ENCODE measurements around the gene NUAK2.

The NUAK2 gene

GRCh38 chr1:205343431-205344065, 22.0 kb upstream of the NUAK2 start:
- Histone ChIP-seq H3K36me3 (ENCODE audit: low read length) (no peaks in the 10 kb centered on the region), H3K4me3 (ENCODE audit: insufficient read depth, low read length, poor library complexity, severe bottlenecking) (no peak overlapping the region), H3F3A (ENCODE audit: insufficient read depth) (no peaks in the 10 kb centered on the region), H4K20me1 (ENCODE audit: low read depth, low read length) (no peaks in the 10 kb centered on the region), H3K9me2 (replicated peaks; ENCODE audit: insufficient read depth, low read length) (no peaks in the 10 kb centered on the region), H3K4me2 (ENCODE audit: low read depth, low read length, poor library complexity, severe bottlenecking) (no peak overlapping the region), H3K27ac (ENCODE audit: low read depth, low read length) (no peak overlapping the region), H2AFZ (ENCODE audit: low read depth, low read length, severe bottlenecking) (no peak overlapping the region), H3K27me3 (ENCODE audit: low read length) (no peaks in the 10 kb centered on the region), H3K79me2 (ENCODE audit: insufficient read depth, low read length) (no peaks in the 10 kb centered on the region), H3K9ac (ENCODE audit: low read length) (no peak overlapping the region), H3K9me3 (ENCODE audit: insufficient read depth, low read length) (no peaks in the 10 kb centered on the region)
- TF ChIP-seq EZH2phosphoT487 (conservative IDR thresholded peaks at IDR 0.05; ENCODE audit: low read length): no peak
- TF ChIP-seq, protein P1, sequence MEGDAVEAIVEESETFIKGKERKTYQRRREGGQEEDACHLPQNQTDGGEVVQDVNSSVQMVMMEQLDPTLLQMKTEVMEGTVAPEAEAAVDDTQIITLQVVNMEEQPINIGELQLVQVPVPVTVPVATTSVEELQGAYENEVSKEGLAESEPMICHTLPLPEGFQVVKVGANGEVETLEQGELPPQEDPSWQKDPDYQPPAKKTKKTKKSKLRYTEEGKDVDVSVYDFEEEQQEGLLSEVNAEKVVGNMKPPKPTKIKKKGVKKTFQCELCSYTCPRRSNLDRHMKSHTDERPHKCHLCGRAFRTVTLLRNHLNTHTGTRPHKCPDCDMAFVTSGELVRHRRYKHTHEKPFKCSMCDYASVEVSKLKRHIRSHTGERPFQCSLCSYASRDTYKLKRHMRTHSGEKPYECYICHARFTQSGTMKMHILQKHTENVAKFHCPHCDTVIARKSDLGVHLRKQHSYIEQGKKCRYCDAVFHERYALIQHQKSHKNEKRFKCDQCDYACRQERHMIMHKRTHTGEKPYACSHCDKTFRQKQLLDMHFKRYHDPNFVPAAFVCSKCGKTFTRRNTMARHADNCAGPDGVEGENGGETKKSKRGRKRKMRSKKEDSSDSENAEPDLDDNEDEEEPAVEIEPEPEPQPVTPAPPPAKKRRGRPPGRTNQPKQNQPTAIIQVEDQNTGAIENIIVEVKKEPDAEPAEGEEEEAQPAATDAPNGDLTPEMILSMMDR (IDR thresholded peaks at IDR 0.05; ENCODE audit: insufficient read depth, low read length, poor library complexity, severe bottlenecking): no peak

DNA sequence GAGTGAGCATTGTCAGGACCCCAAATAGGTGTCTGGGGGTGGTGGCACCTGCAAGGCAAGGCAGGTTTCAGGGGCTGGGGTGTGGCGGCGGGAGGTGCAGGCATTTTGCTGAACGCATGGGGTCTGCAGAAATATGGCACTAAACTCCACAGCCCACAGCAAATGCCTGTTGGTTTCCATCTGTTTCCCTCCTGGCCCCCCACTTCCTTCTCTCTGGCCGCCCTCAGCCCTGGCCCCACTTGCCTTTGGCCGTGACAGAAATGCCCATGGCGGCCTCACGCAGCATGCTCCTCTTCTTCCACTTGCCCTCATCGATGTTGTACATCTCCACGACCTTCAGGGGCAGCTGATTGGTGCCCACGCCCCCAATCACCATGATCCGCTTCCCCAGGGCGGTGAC, 21.4 kb upstream of the NUAK2 start:
- Histone ChIP-seq H3K79me2 (ENCODE audit: insufficient read depth, low read length) (no peaks in the 10 kb centered on the region), H3F3A (ENCODE audit: insufficient read depth) (no peaks in the 10 kb centered on the region), H4K20me1 (ENCODE audit: low read depth, low read length) (no peaks in the 10 kb centered on the region), H3K4me2 (ENCODE audit: low read depth, low read length, poor library complexity, severe bottlenecking) (no peak overlapping the region), H3K9me3 (ENCODE audit: insufficient read depth, low read length) (no peaks in the 10 kb centered on the region), H3K9me2 (replicated peaks; ENCODE audit: insufficient read depth, low read length) (no peaks in the 10 kb centered on the region), H3K27me3 (ENCODE audit: low read length) (no peaks in the 10 kb centered on the region), H3K4me3 (ENCODE audit: insufficient read depth, low read length, poor library complexity, severe bottlenecking) (no peak overlapping the region), H2AFZ (ENCODE audit: low read depth, low read length, severe bottlenecking) (no peak overlapping the region), H3K36me3 (ENCODE audit: low read length) (no peaks in the 10 kb centered on the region), H3K27ac (ENCODE audit: low read depth, low read length) (no peak overlapping the region), H3K9ac (ENCODE audit: low read length) (no peak overlapping the region)
- TF ChIP-seq EZH2phosphoT487 (conservative IDR thresholded peaks at IDR 0.05; ENCODE audit: low read length): no peak

DNA sequence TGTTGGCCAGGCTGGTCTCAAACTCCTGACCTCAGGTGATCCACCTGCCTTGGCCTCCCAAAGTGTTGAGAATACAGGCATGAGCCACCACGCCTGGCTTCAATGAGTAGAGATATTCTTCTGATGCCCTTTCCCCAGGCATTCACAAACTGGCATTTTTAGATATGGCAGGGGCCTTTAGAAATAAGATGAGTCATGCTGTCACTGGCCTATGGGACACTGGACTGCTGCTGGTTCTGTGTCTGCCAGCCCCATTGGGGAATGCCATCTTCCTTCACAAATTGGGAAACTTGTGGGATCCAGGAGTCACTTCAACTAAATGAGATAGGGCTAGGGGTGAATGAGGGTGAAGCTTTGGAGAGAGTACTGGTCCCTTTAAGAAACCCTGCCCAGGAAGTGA, 19.1 kb upstream of the NUAK2 start:
- H3F3A ChIP-seq (ENCODE audit: insufficient read depth): no peaks in the 10 kb centered on the region
- no peak overlapping the region for H3K4me2 ChIP-seq (ENCODE audit: low read depth, low read length, poor library complexity, severe bottlenecking)
- H3K27ac ChIP-seq (ENCODE audit: low read depth, low read length): no peak overlapping the region
- H3K9me3 ChIP-seq (ENCODE audit: insufficient read depth, low read length): no peaks in the 10 kb centered on the region
- H3K79me2 ChIP-seq (ENCODE audit: insufficient read depth, low read length): no peaks in the 10 kb centered on the region
- H4K20me1 ChIP-seq (ENCODE audit: low read depth, low read length): no peaks in the 10 kb centered on the region
- H3K9me2 ChIP-seq (replicated peaks; ENCODE audit: insufficient read depth, low read length): no peaks in the 10 kb centered on the region
- no peaks in the 10 kb centered on the region for H3K27me3 ChIP-seq (ENCODE audit: low read length)
- no peak overlapping the region for H3K9ac ChIP-seq (ENCODE audit: low read length)
- no peak overlapping the region for H3K4me3 ChIP-seq (ENCODE audit: insufficient read depth, low read length, poor library complexity, severe bottlenecking)
- H2AFZ ChIP-seq (ENCODE audit: low read depth, low read length, severe bottlenecking): no peak overlapping the region
- TF ChIP-seq, protein P1 (IDR thresholded peaks at IDR 0.05; ENCODE audit: insufficient read depth, low read length, poor library complexity, severe bottlenecking): no peak
- TF ChIP-seq EZH2phosphoT487 (conservative IDR thresholded peaks at IDR 0.05; ENCODE audit: low read length): no peak
- H3K36me3 ChIP-seq (ENCODE audit: low read length): no peaks in the 10 kb centered on the region

DNA sequence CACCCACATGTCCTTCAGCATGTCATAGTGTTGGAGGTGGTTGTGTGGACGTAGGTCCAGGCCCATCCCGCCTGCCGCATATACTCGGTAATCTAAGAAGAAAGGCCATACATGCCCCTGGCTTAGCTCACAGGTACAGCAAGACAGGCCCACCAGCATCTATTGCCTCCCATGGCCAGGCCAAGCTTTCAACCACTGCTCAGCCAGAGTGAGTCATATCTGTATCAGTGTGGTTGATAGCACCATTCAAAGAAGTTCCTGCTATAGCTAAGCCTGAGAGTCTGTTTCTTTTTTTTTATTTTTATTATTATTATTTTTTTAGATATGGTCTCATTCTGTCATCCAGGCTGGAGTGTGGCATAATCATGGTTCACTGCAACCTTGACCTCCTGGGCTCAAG, 18.2 kb upstream of the NUAK2 start:
- Histone ChIP-seq H2AFZ (ENCODE audit: low read depth, low read length, severe bottlenecking) (no peak overlapping the region), H3K4me2 (ENCODE audit: low read depth, low read length, poor library complexity, severe bottlenecking) (no peak overlapping the region), H3K9me2 (replicated peaks; ENCODE audit: insufficient read depth, low read length) (no peaks in the 10 kb centered on the region), H4K20me1 (ENCODE audit: low read depth, low read length) (no peaks in the 10 kb centered on the region), H3K9me3 (ENCODE audit: insufficient read depth, low read length) (no peaks in the 10 kb centered on the region), H3K79me2 (ENCODE audit: insufficient read depth, low read length) (no peaks in the 10 kb centered on the region), H3K27me3 (ENCODE audit: low read length) (no peaks in the 10 kb centered on the region), H3K36me3 (ENCODE audit: low read length) (no peaks in the 10 kb centered on the region), H3K27ac (ENCODE audit: low read depth, low read length) (no peak overlapping the region), H3K4me3 (ENCODE audit: insufficient read depth, low read length, poor library complexity, severe bottlenecking) (no peak overlapping the region), H3F3A (ENCODE audit: insufficient read depth) (no peaks in the 10 kb centered on the region), H3K9ac (ENCODE audit: low read length) (no peak overlapping the region)
- TF ChIP-seq EZH2phosphoT487 (conservative IDR thresholded peaks at IDR 0.05; ENCODE audit: low read length): no peak
- TF ChIP-seq, protein P1 (IDR thresholded peaks at IDR 0.05; ENCODE audit: insufficient read depth, low read length, poor library complexity, severe bottlenecking): no peak

Data from SU-DHL-6 (cell line).